ENCODE data around the gene MEX3D.
"Not testable (repeated sequence)": the region's sequence is repeated elsewhere in the genome, so short reads cannot be mapped to it uniquely, and the experiment has no call there.

The MEX3D gene

GRCh38 chr19:1570836-1571235, 2.7 kb upstream of the MEX3D start:
- no peak for DNase-seq

DNA sequence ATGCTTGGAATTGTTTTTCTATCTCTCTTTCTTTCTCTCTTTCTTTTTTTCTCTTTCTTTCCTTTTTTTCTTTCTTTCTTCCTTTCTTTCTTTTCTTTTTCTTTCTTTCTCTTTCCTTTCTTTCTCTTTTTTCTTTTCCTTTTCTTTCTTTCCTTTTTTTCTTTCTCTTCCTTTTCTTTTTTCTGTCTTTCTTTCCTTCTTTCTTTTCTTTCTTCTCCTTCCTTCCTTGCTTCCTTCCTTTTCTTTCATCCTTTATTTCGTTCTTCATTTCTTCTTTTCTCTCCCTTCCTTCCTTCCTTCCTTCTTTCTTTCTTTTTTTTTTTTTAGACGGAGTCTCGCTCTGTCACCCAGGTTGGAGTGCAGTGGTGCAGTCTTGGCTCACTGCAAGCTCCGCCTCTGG, 1.9 kb upstream of the MEX3D start:
- no peak for DNase-seq

- DNase-seq = no peak
Measured at GRCh38 chr19:1567848-1568227, 287 bp downstream of the MEX3D start.

DNA sequence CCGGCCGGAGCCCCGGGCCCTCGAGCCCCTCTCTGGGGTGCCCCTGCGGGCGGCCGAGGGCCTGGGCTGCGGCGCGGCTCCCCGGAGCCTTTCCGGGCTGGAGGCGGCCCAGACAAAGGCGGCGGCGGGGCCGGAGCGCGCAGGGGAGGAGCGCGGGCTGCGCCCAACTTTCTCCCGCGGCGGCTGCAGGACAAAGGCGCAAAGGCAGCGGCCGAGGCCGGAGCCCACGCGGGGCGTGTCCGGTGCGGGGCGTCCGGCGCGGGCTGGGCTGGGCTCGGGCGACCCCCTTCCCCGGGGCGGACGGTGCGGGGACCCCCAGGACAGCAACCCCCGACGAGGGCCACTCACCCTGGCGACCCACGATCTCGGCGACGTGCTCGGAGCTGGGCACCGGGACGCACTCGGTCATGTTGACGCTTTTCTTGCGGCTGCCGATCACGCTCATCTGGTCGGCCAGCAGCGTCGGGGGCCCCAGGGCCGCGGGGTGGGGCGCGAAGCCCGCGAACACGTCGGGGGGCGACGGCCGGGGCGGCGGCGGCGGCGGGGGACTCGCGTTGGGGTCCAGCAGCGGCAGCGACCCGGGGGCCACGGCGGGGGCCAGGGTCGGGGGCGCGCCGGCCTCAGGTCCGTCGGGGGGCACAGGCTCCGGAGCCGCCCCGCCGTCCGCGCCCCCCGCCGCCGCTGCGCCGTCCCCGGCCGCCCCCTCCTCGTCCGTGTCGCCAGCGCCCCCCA, 843 bp downstream of the MEX3D start:
- no peak for DNase-seq

- DNase-seq = no peak
Measured at GRCh38 chr19:1566392-1567115, 1.6 kb downstream of the MEX3D start.

- no peak for DNase-seq
Measured at GRCh38 chr19:1563251-1563650, 4.9 kb downstream of the MEX3D start.

DNA sequence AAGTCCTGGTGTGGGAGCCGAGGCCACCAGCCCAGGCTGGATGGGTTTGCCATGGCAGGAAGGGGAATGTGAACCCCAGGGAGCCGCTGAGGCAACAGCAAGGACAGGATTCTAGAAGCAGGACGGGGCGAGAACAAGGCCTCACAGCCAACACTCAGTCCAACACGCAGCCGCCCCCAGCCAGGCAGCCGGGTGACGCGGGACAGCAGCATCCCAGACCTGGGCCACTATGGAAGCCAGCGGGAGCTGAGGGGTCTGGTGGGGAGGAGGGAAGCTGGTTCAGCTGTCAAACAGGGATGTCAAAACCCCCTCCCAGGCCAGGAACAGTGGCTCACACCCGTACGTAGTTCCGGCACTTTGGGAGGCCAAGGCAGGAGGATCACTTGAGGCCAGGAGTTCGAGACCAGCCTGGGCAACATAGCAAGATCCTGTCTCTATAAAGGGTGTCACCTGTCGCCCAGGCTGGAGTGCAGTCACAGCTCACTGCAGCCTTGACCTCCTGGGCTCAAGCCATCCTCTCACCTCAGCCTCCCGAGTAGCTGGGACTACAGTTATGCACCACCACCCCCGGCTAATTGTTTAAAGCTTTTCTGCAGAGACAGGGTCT, 6.8 kb downstream of the MEX3D start:
- no peak for DNase-seq

- DNase-seq = no peak
Measured at GRCh38 chr19:1560286-1560882, 7.7 kb downstream of the MEX3D start.

DNA sequence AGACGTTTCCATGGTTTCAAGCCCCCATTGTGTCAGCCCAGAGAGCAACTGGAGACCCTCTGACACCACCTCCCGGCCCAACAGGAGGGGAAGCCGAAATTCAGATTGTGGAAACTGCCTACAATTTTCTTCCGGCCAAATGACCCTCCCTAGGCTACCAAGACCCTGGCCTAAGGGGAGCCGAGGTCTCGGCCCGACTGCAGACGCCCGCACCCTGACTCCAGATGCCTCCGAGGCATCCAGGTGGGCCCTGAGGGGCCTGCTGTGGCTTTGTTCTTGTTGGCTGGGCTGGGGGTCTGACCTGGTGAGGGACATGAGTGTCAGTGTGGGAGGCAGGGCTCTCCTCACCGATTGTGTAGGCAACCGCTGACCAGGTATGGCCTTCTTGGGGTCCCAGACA, 9.6 kb downstream of the MEX3D start:
- DNase-seq = no peak

- no peak for DNase-seq
Measured at GRCh38 chr19:1556390-1557070, 11.6 kb downstream of the MEX3D start.

- no peak for DNase-seq
Measured at GRCh38 chr19:1555487-1556389, 12.4 kb downstream of the MEX3D start.

GRCh38 chr19:1554968-1555367, 13.2 kb downstream of the MEX3D start:
- no peak for DNase-seq

GRCh38 chr19:1553415-1553814, 14.7 kb downstream of the MEX3D start:
- no peak for DNase-seq

- no peak for DNase-seq
Measured at GRCh38 chr19:1551068-1552040, 16.8 kb downstream of the MEX3D start.

GRCh38 chr19:1549332-1549945, 18.7 kb downstream of the MEX3D start:
- DNase-seq = no peak

GRCh38 chr19:1540365-1540925, 27.7 kb downstream of the MEX3D start:
- no peak for DNase-seq

DNA sequence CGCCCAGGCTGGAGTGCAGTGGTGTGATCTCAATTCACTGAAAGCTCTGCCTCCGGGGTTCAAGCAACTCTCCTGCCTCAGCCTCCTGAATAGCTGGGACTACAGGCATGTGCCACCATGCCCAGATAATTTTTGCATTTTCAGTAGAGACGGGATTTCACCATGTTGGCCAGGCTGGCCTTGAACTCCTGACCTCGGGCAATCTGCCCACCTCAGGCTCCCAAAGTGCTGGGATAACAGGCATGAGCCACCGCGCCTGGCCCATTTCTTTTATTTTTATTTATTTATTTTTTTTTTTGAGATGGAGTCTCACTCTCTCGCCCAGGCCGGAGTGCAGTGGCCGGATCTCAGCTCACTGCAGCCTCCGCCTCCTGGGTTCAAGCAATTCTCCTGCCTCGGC, 28.4 kb downstream of the MEX3D start:
- DNase-seq = not testable (repeated sequence)

GRCh38 chr19:1538978-1539377, 29.1 kb downstream of the MEX3D start:
- DNase-seq = no peak

- DNase-seq = not testable (repeated sequence)
Measured at GRCh38 chr19:1535699-1536098, 32.4 kb downstream of the MEX3D start.

GRCh38 chr19:1534972-1535371, 33.2 kb downstream of the MEX3D start:
- DNase-seq = no peak

Measured in effector CD8-positive, alpha-beta T cell (primary cell).